HG02870 (cell line): ENCODE results near the gene SORL1.

Experiments
- ATAC-seq: cut with Tn5 transposase; IDR thresholded peaks from one replicate; pipeline ENCODE4 v1.9.1; 2021; ENCODE audit warnings: mild to moderate bottlenecking, moderate library complexity; ENCODE audit not compliant: unreplicated experiment

The SORL1 gene

GRCh38 chr11:121473064-121473777 lies 21.1 kb downstream of the SORL1 start:
- no peak for ATAC-seq

- ATAC-seq = no peak
Observed at GRCh38 chr11:121474680-121475079, 22.6 kb downstream of the SORL1 start.

GRCh38 chr11:121476379-121477032 lies 24.4 kb downstream of the SORL1 start:
- ATAC-seq = no peak

GRCh38 chr11:121478226-121478894 lies 26.2 kb downstream of the SORL1 start:
- no peak for ATAC-seq

GRCh38 chr11:121478895-121479697 lies 27.0 kb downstream of the SORL1 start:
- no peak for ATAC-seq

GRCh38 chr11:121479698-121480238 lies 27.7 kb downstream of the SORL1 start:
- no peak for ATAC-seq

GRCh38 chr11:121481484-121482230 lies 29.5 kb downstream of the SORL1 start:
- ATAC-seq = peak; percentile 39

GRCh38 chr11:121482231-121483129 lies 30.4 kb downstream of the SORL1 start:
- peak; percentile 65 for ATAC-seq

GRCh38 chr11:121483805-121484480 lies 31.8 kb downstream of the SORL1 start:
- ATAC-seq = no peak

- ATAC-seq = no peak
Observed at GRCh38 chr11:121485216-121485615, 33.1 kb downstream of the SORL1 start.

GRCh38 chr11:121486054-121486453 lies 33.9 kb downstream of the SORL1 start:
- ATAC-seq = no peak

GRCh38 chr11:121487191-121487590 lies 35.1 kb downstream of the SORL1 start:
- no peak for ATAC-seq

- ATAC-seq = no peak
Observed at GRCh38 chr11:121488170-121488569, 36.1 kb downstream of the SORL1 start.

- ATAC-seq = no peak
Observed at GRCh38 chr11:121488641-121489040, 36.5 kb downstream of the SORL1 start.

GRCh38 chr11:121489823-121490222 lies 37.7 kb downstream of the SORL1 start:
- ATAC-seq = no peak

- peak; percentile 77 for ATAC-seq
Observed at GRCh38 chr11:121494355-121495099, 42.4 kb downstream of the SORL1 start.

- no peak for ATAC-seq
Observed at GRCh38 chr11:121497176-121497998, 45.3 kb downstream of the SORL1 start.
